Skeletal muscle tissue (tissue), 4 donors: ENCODE measurements around the gene ZNF638. TPM values are rescaled to one million over a fixed set of nuclear protein-coding genes. Genes with fewer than 3 reads are reported as not detected.
A peak's percentile ranks its signal among the peaks of the same experiment; 100 is the strongest.

Experiments used
- H3K27ac ChIP-seq: one replicate; pipeline ENCODE4 v1.7.0; 2013; ENCODE audit warnings: mild to moderate bottlenecking, low read depth, low read length, inconsistent platforms
- H3K27me3 ChIP-seq, 3 donors: one replicate each; pipeline ENCODE4 v1.7.0; 2013; ENCODE audit warnings: low read length in 3 of 3; ENCODE audit not compliant: control insufficient read depth in 3 of 3, insufficient read depth in 3 of 3
- H3K36me3 ChIP-seq, 3 donors: one replicate each; pipeline ENCODE4 v1.7.0; 2013; ENCODE audit warnings: low read length in 3 of 3; ENCODE audit not compliant: control insufficient read depth in 3 of 3, insufficient read depth in 3 of 3
- H3K4me1 ChIP-seq, 3 donors: one replicate each; pipeline ENCODE4 v1.7.0; 2013; ENCODE audit warnings: low read length in 3 of 3, mild to moderate bottlenecking in 3 of 3; ENCODE audit not compliant: control insufficient read depth in 3 of 3, insufficient read depth in 3 of 3
- H3K4me3 ChIP-seq, 3 donors: one replicate each; pipeline ENCODE4 v1.7.0; 2013; ENCODE audit warnings: low read length in 3 of 3
- H3K9ac ChIP-seq, 3 donors: one replicate each; pipeline ENCODE4 v1.7.0; 2013; ENCODE audit warnings: low read length in 3 of 3, mild to moderate bottlenecking in 3 of 3, moderate library complexity in 2 of 3, low read depth in 1 of 3
- H3K9me3 ChIP-seq, 3 donors: one replicate each; pipeline ENCODE4 v1.7.0; 2013; ENCODE audit warnings: low read length in 3 of 3; ENCODE audit not compliant: control insufficient read depth in 3 of 3
- total RNA-seq: library from RNA; depleted of rRNA; stranded (reverse); fragments of >200 nt; gene quantifications from one replicate; pipeline ENCODE4 v1.2.3, GENCODE V29; 2014
- donor health status: Osteomylitis.

The ZNF638 gene
- total RNA-seq, 1 donor from 2014 or later, result 187 TPM

GRCh38 chr2:71457123-71457915, 125.7 kb downstream of the ZNF638 start:
- H3K27ac ChIP-seq, result peak overlapping the region; percentile 94
- H3K4me1 ChIP-seq, result peaks cover 86 to 91% (median 87%) of the 10 kb centered on the region in 3 donors
- peak overlapping the region in 2 of 3 donors; percentile 13 to 37 for H3K4me3 ChIP-seq
- H3K36me3 ChIP-seq, result peaks cover 2 to 8% (median 2%) of the 10 kb centered on the region in 3 donors
- no peaks in the 10 kb centered on the region for H3K9me3 ChIP-seq
- H3K27me3 ChIP-seq, result no peaks in the 10 kb centered on the region
- H3K9ac ChIP-seq, result peak overlapping the region; percentile 54 to 93 (median 54)

GRCh38 chr2:71457923-71458322, 126.3 kb downstream of the ZNF638 start:
- H3K4me1 ChIP-seq, result peaks cover 87 to 94% (median 89%) of the 10 kb centered on the region in 3 donors
- peak overlapping the region in 1 of 3 donors; percentile 13 for H3K4me3 ChIP-seq
- peaks cover 2 to 8% (median 2%) of the 10 kb centered on the region in 3 donors for H3K36me3 ChIP-seq

GRCh38 chr2:71458413-71459083, 127.0 kb downstream of the ZNF638 start:
- H3K9me3 ChIP-seq, result no peaks in the 10 kb centered on the region
- no peaks in the 10 kb centered on the region for H3K27me3 ChIP-seq
- H3K36me3 ChIP-seq, result peaks cover 2 to 8% (median 2%) of the 10 kb centered on the region in 3 donors
- H3K27ac ChIP-seq, result peak overlapping the region; percentile 69
- peak overlapping the region in 2 of 3 donors; percentile 10 to 31 for H3K4me3 ChIP-seq
- peak overlapping the region; percentile 37 to 72 (median 54) for H3K9ac ChIP-seq
- H3K4me1 ChIP-seq, result peaks cover 91 to 99% (median 95%) of the 10 kb centered on the region in 3 donors

More at GRCh38 chr2:71457923-71458322, 126.3 kb downstream of the ZNF638 start:
- Histone ChIP-seq H3K9me3 (no peaks in the 10 kb centered on the region), H3K9ac (peak overlapping the region in 2 of 3 donors; percentile 54 to 72), H3K27ac (peak overlapping the region; percentile 94), H3K27me3 (no peaks in the 10 kb centered on the region)

GRCh38 chr2:71459084-71459431, 127.5 kb downstream of the ZNF638 start:
- Histone ChIP-seq H3K4me1 (peaks cover 96 to 100% (median 99%) of the 10 kb centered on the region in 3 donors), H3K27me3 (no peaks in the 10 kb centered on the region), H3K27ac (peak overlapping the region; percentile 69), H3K36me3 (peaks cover under 1 to 8% (median 2%) of the 10 kb centered on the region in 3 donors), H3K4me3 (no peak overlapping the region), H3K9me3 (no peaks in the 10 kb centered on the region), H3K9ac (peak overlapping the region; percentile 37 to 72 (median 54))

- peak overlapping the region; percentile 69 for H3K27ac ChIP-seq
These were observed 128.5 kb downstream of the ZNF638 start for GRCh38 chr2:71460056-71460455.

GRCh38 chr2:71460595-71461303, 129.2 kb downstream of the ZNF638 start:
- Histone ChIP-seq H3K27ac (peak overlapping the region; percentile 50), H3K36me3 (peaks cover 0 to 8% (median 0%) of the 10 kb centered on the region in 3 donors), H3K9me3 (no peaks in the 10 kb centered on the region), H3K4me3 (no peak overlapping the region), H3K4me1 (peaks cover 90 to 99% (median 96%) of the 10 kb centered on the region in 3 donors), H3K27me3 (no peaks in the 10 kb centered on the region), H3K9ac (peak overlapping the region in 2 of 3 donors; percentile 32 to 72)

More at GRCh38 chr2:71460056-71460455, 128.5 kb downstream of the ZNF638 start:
- H3K4me3 ChIP-seq, result no peak overlapping the region
- peaks cover 0 to 8% (median 2%) of the 10 kb centered on the region in 3 donors for H3K36me3 ChIP-seq
- no peaks in the 10 kb centered on the region for H3K9me3 ChIP-seq
- H3K4me1 ChIP-seq, result peaks cover 92 to 99% (median 96%) of the 10 kb centered on the region in 3 donors
- no peaks in the 10 kb centered on the region for H3K27me3 ChIP-seq
- peak overlapping the region in 2 of 3 donors; percentile 32 to 72 for H3K9ac ChIP-seq

GRCh38 chr2:71461304-71461671, 129.7 kb downstream of the ZNF638 start:
- peak overlapping the region in 1 of 3 donors; percentile 0 for H3K9ac ChIP-seq
- H3K4me3 ChIP-seq, result no peak overlapping the region
- H3K36me3 ChIP-seq, result peaks cover 0 to 8% (median 0%) of the 10 kb centered on the region in 3 donors
- peaks cover 90 to 99% (median 95%) of the 10 kb centered on the region in 3 donors for H3K4me1 ChIP-seq
- peaks cover 0 to 3% (median 0%) of the 10 kb centered on the region in 3 donors for H3K27me3 ChIP-seq
- peak overlapping the region; percentile 50 for H3K27ac ChIP-seq
- no peaks in the 10 kb centered on the region for H3K9me3 ChIP-seq

- Histone ChIP-seq H3K36me3 (peaks cover 0 to 7% (median 0%) of the 10 kb centered on the region in 3 donors), H3K4me1 (peaks cover 83 to 99% (median 88%) of the 10 kb centered on the region in 3 donors), H3K27ac (no peak overlapping the region), H3K9me3 (no peaks in the 10 kb centered on the region), H3K27me3 (peaks cover 0 to 3% (median 0%) of the 10 kb centered on the region in 3 donors), H3K4me3 (no peak overlapping the region), H3K9ac (peak overlapping the region in 1 of 3 donors; percentile 50)
These were observed 130.5 kb downstream of the ZNF638 start for GRCh38 chr2:71462056-71462605.

GRCh38 chr2:71462641-71463341, 131.2 kb downstream of the ZNF638 start:
- no peak overlapping the region for H3K4me3 ChIP-seq
- peak overlapping the region; percentile 97 for H3K27ac ChIP-seq
- H3K9me3 ChIP-seq, result no peaks in the 10 kb centered on the region
- H3K4me1 ChIP-seq, result peaks cover 82 to 99% (median 87%) of the 10 kb centered on the region in 3 donors
- peaks cover 0 to under 1% (median 0%) of the 10 kb centered on the region in 3 donors for H3K36me3 ChIP-seq
- peaks cover 0 to 3% (median 0%) of the 10 kb centered on the region in 3 donors for H3K27me3 ChIP-seq
- no peak overlapping the region for H3K9ac ChIP-seq
